HCT116 (cell line): ENCODE measurements around the gene KLF16. TPM values are rescaled to one million over a fixed set of nuclear protein-coding genes. Genes with fewer than 3 reads are reported as not detected.

Experiments used
- ATAC-seq: fragments of 200-7000 bp; cut with Tn5 transposase; 2 replicates; pipeline ENCODE4 v1.9.1; 2020; ENCODE audit warnings: mild to moderate bottlenecking, moderate library complexity
- BruUV-seq: library from RNA; stranded (reverse); fragments of 400-500 nt; replicated peaks from 2 replicates; lab custom pipeline; 2021; lab: Mats Ljungman, UMichigan
- CTCF ChIA-PET: fragments of 300-600 bp; sonication (Branson Sonifier 250); formaldehyde crosslinking; loops from one replicate; lab custom pipeline; 2021; ENCODE audit warnings: antibody characterized with exemption; lab: Charles Lee
- POLR2A ChIA-PET: fragments of 300-600, 350-600 bp; sonication (Branson Sonifier 250); formaldehyde crosslinking; loops from one replicate; lab custom pipeline; 2021; ENCODE audit warnings: antibody characterized with exemption; lab: Charles Lee
- RAD21 ChIA-PET, 2 experiments: fragments of 300-600 bp; sonication (Branson Sonifier 250); formaldehyde crosslinking; loops; one replicate each; lab custom pipeline; 2023; ENCODE audit warnings: low total read pairs in 2 of 2; ENCODE audit not compliant: uncharacterized antibody in 2 of 2, unreplicated experiment in 2 of 2, low non-redundant PET in 1 of 2; lab: Charles Lee
- DNase-seq: peaks from one replicate; pipeline ENCODE4 v3.0.0-alpha.2; 2010; ENCODE audit warnings: low read depth, low spot score
- H2AFZ ChIP-seq: fragments of 200-600 bp; shearing (Covaris generic), sonication (generic); 2 replicates; pipeline ENCODE4 v1.6.1; 2017; ENCODE audit warnings: low read depth, mixed run types, mixed read lengths, antibody characterized with exemption, low read length; ENCODE audit not compliant: poor library complexity, severe bottlenecking
- H3K27ac ChIP-seq: 2 replicates; pipeline ENCODE4 v1.5.1; 2012; ENCODE audit warnings: low read depth, low read length
- H3K27me3 ChIP-seq: fragments of 200-600 bp; sonication (generic); 2 replicates; pipeline ENCODE4 v1.6.1; 2016; ENCODE audit warnings: mixed run types, low read length, mixed read lengths; ENCODE audit not compliant: insufficient read depth
- H3K36me3 ChIP-seq, 2 experiments: fragments of 200-500 bp in 1 of 2; fragments of 200-600 bp in 1 of 2; sonication (Bioruptor generic) in 1 of 2; sonication (generic) in 1 of 2; 2 replicates each; pipeline versions ENCODE4 v1.5.1 to v1.6.1; 2014 to 2016; ENCODE audit warnings: low read length in 2 of 2, inconsistent platforms in 1 of 2, mixed read lengths in 1 of 2, mixed run types in 1 of 2; ENCODE audit not compliant: insufficient read depth in 2 of 2, control insufficient read depth in 1 of 2
- H3K4me1 ChIP-seq, 2 experiments: fragments of 200-600 bp in 1 of 2; sonication (generic) in 1 of 2; 2 replicates each; pipeline versions ENCODE4 v1.5.1 to v1.6.1; 2012 to 2017; ENCODE audit warnings: low read length in 2 of 2, inconsistent platforms in 1 of 2, mild to moderate bottlenecking in 1 of 2, mixed read lengths in 1 of 2, mixed run types in 1 of 2, moderate library complexity in 1 of 2; ENCODE audit not compliant: insufficient read depth in 2 of 2, control insufficient read depth in 1 of 2
- H3K4me2 ChIP-seq: fragments of 200-600 bp; sonication (generic); 2 replicates; pipeline ENCODE4 v1.6.1; 2017; ENCODE audit warnings: mixed run types, low read length, mixed read lengths
- H3K4me3 ChIP-seq, 2 experiments: fragments of 200-600 bp in 1 of 2; sonication (generic) in 1 of 2; replicated peaks in 1 of 2; 2 replicates each; pipeline ENCODE4 v1.5.1; 2011 to 2016; ENCODE audit warnings: low read length in 2 of 2, control low read depth in 1 of 2, low read depth in 1 of 2, mild to moderate bottlenecking in 1 of 2, mixed read lengths in 1 of 2, mixed run types in 1 of 2
- H3K79me2 ChIP-seq: fragments of 200-600 bp; sonication (generic); 2 replicates; pipeline ENCODE4 v1.6.1; 2017; ENCODE audit warnings: mild to moderate bottlenecking, mixed run types, low read length, moderate library complexity, mixed read lengths; ENCODE audit not compliant: insufficient read depth
- H3K9ac ChIP-seq: fragments of 200-600 bp; sonication (generic); 2 replicates; pipeline ENCODE4 v1.6.1; 2016; ENCODE audit warnings: low read length, mixed read lengths
- H3K9me2 ChIP-seq: fragments of 200-600 bp; sonication (generic), shearing (Covaris generic); 2 replicates; pipeline ENCODE4 v1.6.1; 2017; ENCODE audit warnings: mixed run types, mild to moderate bottlenecking, moderate library complexity; ENCODE audit not compliant: insufficient read depth
- H3K9me3 ChIP-seq, 2 experiments: fragments of 200-500 bp in 1 of 2; fragments of 200-600 bp in 1 of 2; sonication (Bioruptor generic) in 1 of 2; sonication (generic) in 1 of 2; 2 replicates each; pipeline ENCODE4 v1.6.1; 2014 to 2017; ENCODE audit warnings: low read length in 2 of 2, mixed read lengths in 2 of 2, inconsistent platforms in 1 of 2, low read depth in 1 of 2, mild to moderate bottlenecking in 1 of 2, mixed run types in 1 of 2, moderate library complexity in 1 of 2; ENCODE audit not compliant: control insufficient read depth in 1 of 2, insufficient read depth in 1 of 2
- H4K20me1 ChIP-seq: fragments of 200-600 bp; sonication (generic), shearing (Covaris generic); 2 replicates; pipeline ENCODE4 v1.6.1; 2017; ENCODE audit warnings: mixed run types, mild to moderate bottlenecking, moderate library complexity; ENCODE audit not compliant: insufficient read depth
- ATF3 ChIP-seq: IDR thresholded peaks from 2 replicates; pipeline ENCODE4 v1.6.1; 2012
- CBX3 ChIP-seq: IDR thresholded peaks from 2 replicates; pipeline ENCODE4 v1.6.1; 2012; ENCODE audit warnings: low read depth
- CEBPB ChIP-seq: IDR thresholded peaks from 2 replicates; pipeline ENCODE4 v1.6.1; 2012; ENCODE audit warnings: low read depth
- CTCF ChIP-seq, 3 experiments: fragments of 200-600 bp in 1 of 3; sonication (generic) in 1 of 3; IDR thresholded peaks in 2 of 3; conservative IDR thresholded peaks in 1 of 3; 2 replicates each; pipeline ENCODE4 v1.5.1; 2012 to 2017; ENCODE audit warnings: low read depth in 2 of 3, low read length in 2 of 3, antibody characterized with exemption in 1 of 3, borderline replicate concordance in 1 of 3, control low read depth in 1 of 3, mild to moderate bottlenecking in 1 of 3, mixed read lengths in 1 of 3, mixed run types in 1 of 3, moderate library complexity in 1 of 3; ENCODE audit not compliant: insufficient read depth in 1 of 3
- EGR1 ChIP-seq: IDR thresholded peaks from 2 replicates; pipeline ENCODE4 v1.6.1; 2012; ENCODE audit warnings: low read depth
- ELF1 ChIP-seq: IDR thresholded peaks from 2 replicates; pipeline ENCODE4 v1.6.1; 2012; ENCODE audit warnings: low read depth, borderline replicate concordance
- FOSL1 ChIP-seq: IDR thresholded peaks from 2 replicates; pipeline ENCODE4 v1.6.1; 2012; ENCODE audit warnings: low read depth
- JUND ChIP-seq: IDR thresholded peaks from 2 replicates; pipeline ENCODE4 v1.6.1; 2012
- MAX ChIP-seq: IDR thresholded peaks from 2 replicates; pipeline ENCODE4 v1.6.1; 2012
- POLR2AphosphoS5 ChIP-seq: IDR thresholded peaks from 2 replicates; pipeline ENCODE4 v1.6.1; 2011; ENCODE audit warnings: mild to moderate bottlenecking, low read depth, low read length, moderate library complexity
- RAD21 ChIP-seq: IDR thresholded peaks from 2 replicates; pipeline ENCODE4 v1.6.1; 2012; ENCODE audit warnings: low read depth, mild to moderate bottlenecking
- SIN3A ChIP-seq: IDR thresholded peaks from 2 replicates; pipeline ENCODE4 v1.6.1; 2012; ENCODE audit warnings: low read depth
- TCF7L2 ChIP-seq: IDR thresholded peaks from 2 replicates; pipeline ENCODE4 v1.7.0; 2011; ENCODE audit warnings: borderline replicate concordance, inconsistent platforms; ENCODE audit not compliant: insufficient read depth, insufficient read length; ENCODE audit errors: extremely low read depth
- YY1 ChIP-seq: IDR thresholded peaks from 2 replicates; pipeline ENCODE4 v1.6.1; 2011; ENCODE audit warnings: low read length, low read depth, moderate library complexity, mild to moderate bottlenecking; ENCODE audit not compliant: insufficient replicate concordance; ENCODE audit errors: extremely low read depth
- ZBTB33 ChIP-seq: IDR thresholded peaks from 2 replicates; pipeline ENCODE4 v1.6.1; 2011; ENCODE audit warnings: mild to moderate bottlenecking, low read length, moderate library complexity; ENCODE audit not compliant: insufficient replicate concordance; ENCODE audit errors: extremely low read depth
- ZNF274 ChIP-seq: fragments of 200-500 bp; sonication (Bioruptor generic); IDR thresholded peaks from 2 replicates; pipeline ENCODE4 v1.6.1; 2014; ENCODE audit warnings: mild to moderate bottlenecking, low read depth, low read length, inconsistent platforms
- intact Hi-C: fragments of 100-400 bp; cut with micrococcal nuclease; formaldehyde crosslinking; loops from 2 replicates; pipeline ENCODE4 v1.10.0; 2022
- total RNA-seq: library from RNA; stranded (reverse); gene quantifications from one replicate; pipeline ENCODE4 v1.2.1, GENCODE V29; 2021; ENCODE audit not compliant: unreplicated experiment

Gene KLF16
- total RNA-seq, 1 experiment from 2014 or later: 64.3 TPM

- H3K79me2 ChIP-seq: peaks cover 42% of the 10 kb centered on the region
- no peak for TF ChIP-seq ZNF274
- TF ChIP-seq RAD21: no peak
- TF ChIP-seq FOSL1: no peak
- no peak for TF ChIP-seq JUND
- TF ChIP-seq ATF3: no peak
- TF ChIP-seq MAX: no peak
- TF ChIP-seq POLR2AphosphoS5: no peak
- no peak for TF ChIP-seq YY1
- TF ChIP-seq ZBTB33: no peak
- no peak for TF ChIP-seq CEBPB
- no peak for TF ChIP-seq CBX3
- TF ChIP-seq CTCF (IDR thresholded peaks at IDR 0.05 in 2 of 3, conservative IDR thresholded peaks at IDR 0.05 in 1 of 3; ENCODE audit: borderline replicate concordance in 1 of 3, insufficient read depth in 1 of 3, low read depth in 2 of 3, low read length in 2 of 3): no peak
- TF ChIP-seq EGR1: no peak
- no peak for TF ChIP-seq SIN3A
- no peak for TF ChIP-seq ELF1
- TF ChIP-seq TCF7L2: no peak
- TF ChIP-seq, all 23 proteins: peak for 0
- Histone ChIP-seq H3K4me1 (peaks cover 9 to 26% of the 10 kb centered on the region in 2 experiments; a peak in 3 of 4 replicates), H2AFZ (peak overlapping the region; percentile 72), H3K4me2 (peak overlapping the region; percentile 99), H3K9ac (peak overlapping the region; percentile 89), H4K20me1 (no peaks in the 10 kb centered on the region), H3K27me3 (no peaks in the 10 kb centered on the region), H3K4me3 (peak overlapping the region; percentile 46 to 95), H3K27ac (peak overlapping the region; percentile 85), H3K9me3 (no peaks in the 10 kb centered on the region), H3K36me3 (peaks cover 0 to 4% of the 10 kb centered on the region in 2 experiments; a peak in 1 of 4 replicates), H3K9me2 (no peaks in the 10 kb centered on the region)
- DNase-seq (no peak), ATAC-seq (0 out of 2 replicates have a peak, but pooled peaks have one; percentile 0)
- CTCF ChIA-PET: interaction anchor here (1.2 kb wide), 2 partner anchors 24 to 29 kb away, joined by 3 read pairs; no protein-coding TSS in a partner anchor
- intact Hi-C loops: loop anchor here (5.0 kb wide), 1 partner anchor 248 kb away; the partner anchor contains the start of gene AP3D1
- RAD21 ChIA-PET: no interaction called here
- BruUV-seq: no TSS peak
- POLR2A ChIA-PET: interaction anchor here (1.0 kb wide), 1 partner anchor 636 kb away, joined by 3 read pairs; the partner anchor contains the start of gene CIRBP
Observed at GRCh38 chr19:1904860-1905109, 41.4 kb upstream of the KLF16 start.
